ENCODE measurements around the gene SETD4.

The SETD4 gene

GRCh38 chr21:36040389-36040788 is 19.9 kb downstream of the SETD4 start:
- TF ChIP-seq EGR1 (IDR thresholded peaks at IDR 0.05) (no peak), USF1 (IDR thresholded peaks at IDR 0.05) (no peak), TAF1 (IDR thresholded peaks at IDR 0.05; ENCODE audit: low read depth) (no peak), YY1 (IDR thresholded peaks at IDR 0.05; ENCODE audit: low read depth) (no peak), FOXM1 (IDR thresholded peaks at IDR 0.05; ENCODE audit: borderline replicate concordance, low read depth) (no peak), NFIC (IDR thresholded peaks at IDR 0.05) (no peak), TEAD4 (IDR thresholded peaks at IDR 0.05) (no peak), ZBTB7A (IDR thresholded peaks at IDR 0.05; ENCODE audit: low read depth) (no peak), TCF12 (IDR thresholded peaks at IDR 0.05; ENCODE audit: low read depth) (no peak), RAD21 (IDR thresholded peaks at IDR 0.05; ENCODE audit: low read depth) (no peak), MAX (IDR thresholded peaks at IDR 0.05) (no peak), CEBPB (IDR thresholded peaks at IDR 0.05) (no peak), CREB1 (IDR thresholded peaks at IDR 0.05; ENCODE audit: low read depth) (no peak), REST (IDR thresholded peaks at IDR 0.05; ENCODE audit: low read depth) (no peak), EP300 (IDR thresholded peaks at IDR 0.05; ENCODE audit: borderline replicate concordance) (no peak)

- TF ChIP-seq EP300 (IDR thresholded peaks at IDR 0.05; ENCODE audit: borderline replicate concordance) (no peak), EGR1 (IDR thresholded peaks at IDR 0.05) (no peak), CEBPB (IDR thresholded peaks at IDR 0.05) (no peak), YY1 (IDR thresholded peaks at IDR 0.05; ENCODE audit: low read depth) (no peak), MAX (IDR thresholded peaks at IDR 0.05) (no peak), RAD21 (IDR thresholded peaks at IDR 0.05; ENCODE audit: low read depth) (no peak), FOXM1 (IDR thresholded peaks at IDR 0.05; ENCODE audit: borderline replicate concordance, low read depth) (no peak), REST (IDR thresholded peaks at IDR 0.05; ENCODE audit: low read depth) (no peak), ZBTB7A (IDR thresholded peaks at IDR 0.05; ENCODE audit: low read depth) (no peak)
These were observed 20.5 kb downstream of the SETD4 start for GRCh38 chr21:36039861-36040260.

- no peak for TF ChIP-seq TCF12 (IDR thresholded peaks at IDR 0.05; ENCODE audit: low read depth)
- TF ChIP-seq TEAD4 (IDR thresholded peaks at IDR 0.05), result no peak
- no peak for TF ChIP-seq FOXM1 (IDR thresholded peaks at IDR 0.05; ENCODE audit: borderline replicate concordance, low read depth)
- no peak for TF ChIP-seq REST (IDR thresholded peaks at IDR 0.05; ENCODE audit: low read depth)
- TF ChIP-seq NFIC (IDR thresholded peaks at IDR 0.05), result no peak
- TF ChIP-seq CEBPB (IDR thresholded peaks at IDR 0.05), result no peak
- TF ChIP-seq ZBTB7A (IDR thresholded peaks at IDR 0.05; ENCODE audit: low read depth), result no peak
- no peak for TF ChIP-seq EGR1 (IDR thresholded peaks at IDR 0.05)
- TF ChIP-seq YY1 (IDR thresholded peaks at IDR 0.05; ENCODE audit: low read depth), result no peak
- no peak for TF ChIP-seq RAD21 (IDR thresholded peaks at IDR 0.05; ENCODE audit: low read depth)
These were observed 21.4 kb downstream of the SETD4 start for GRCh38 chr21:36038701-36039497.

GRCh38 chr21:36035381-36035791 is 24.9 kb downstream of the SETD4 start:
- TF ChIP-seq YY1 (IDR thresholded peaks at IDR 0.05; ENCODE audit: low read depth) (no peak), MAX (IDR thresholded peaks at IDR 0.05) (no peak), CEBPB (IDR thresholded peaks at IDR 0.05) (no peak), TCF12 (IDR thresholded peaks at IDR 0.05; ENCODE audit: low read depth) (no peak), ZBTB7A (IDR thresholded peaks at IDR 0.05; ENCODE audit: low read depth) (no peak), CREB1 (IDR thresholded peaks at IDR 0.05; ENCODE audit: low read depth) (no peak), TAF1 (IDR thresholded peaks at IDR 0.05; ENCODE audit: low read depth) (no peak), FOXM1 (IDR thresholded peaks at IDR 0.05; ENCODE audit: borderline replicate concordance, low read depth) (no peak), NFIC (IDR thresholded peaks at IDR 0.05) (no peak), REST (IDR thresholded peaks at IDR 0.05; ENCODE audit: low read depth) (no peak), USF1 (IDR thresholded peaks at IDR 0.05) (no peak)

Data from Ishikawa (cell line).